CD14-positive monocyte (primary cell): Measurements from ENCODE around the gene BFSP1. TPM values are rescaled to one million over a fixed set of nuclear protein-coding genes. Genes with fewer than 3 reads are reported as not detected.

Experiments
- DNase-seq, 3 donors: peaks; one replicate each; pipeline ENCODE4 v3.0.0-alpha.2; 2011 to 2022
- H2AFZ ChIP-seq: 2 replicates; pipeline ENCODE4 v1.6.0; 2012; ENCODE audit warnings: mild to moderate bottlenecking, low read depth, low read length, inconsistent platforms; ENCODE audit not compliant: insufficient read depth, poor library complexity, severe bottlenecking
- H3K27ac ChIP-seq, 2 donors: 1 replicate in 1 of 2; 2 replicates in 1 of 2; pipeline ENCODE4 v1.5.1; 2012 to 2013; ENCODE audit warnings: low read length in 2 of 2, control low read depth in 1 of 2, inconsistent platforms in 1 of 2, low read depth in 1 of 2, mild to moderate bottlenecking in 1 of 2
- H3K27me3 ChIP-seq, 2 donors: one replicate each; pipeline versions ENCODE4 v1.6.0 to v1.6.1; 2011 to 2013; ENCODE audit warnings: low read length in 2 of 2; ENCODE audit not compliant: control insufficient read depth in 2 of 2, insufficient read depth in 2 of 2
- H3K36me3 ChIP-seq, 2 donors: replicated peaks in 1 of 2; 1 replicate in 1 of 2; 2 replicates in 1 of 2; pipeline versions ENCODE4 v1.5.1 to v1.6.1; 2012 to 2013; ENCODE audit warnings: low read length in 2 of 2, control low read depth in 1 of 2, inconsistent platforms in 1 of 2, mild to moderate bottlenecking in 1 of 2; ENCODE audit not compliant: insufficient read depth in 2 of 2, control insufficient read depth in 1 of 2
- H3K4me1 ChIP-seq, 2 donors: 1 replicate in 1 of 2; 2 replicates in 1 of 2; pipeline versions ENCODE4 v1.5.1 to v1.6.1; 2012 to 2013; ENCODE audit warnings: low read length in 2 of 2, control low read depth in 1 of 2, inconsistent platforms in 1 of 2, mild to moderate bottlenecking in 1 of 2, moderate library complexity in 1 of 2; ENCODE audit not compliant: insufficient read depth in 2 of 2, control insufficient read depth in 1 of 2
- H3K4me2 ChIP-seq: replicated peaks from 2 replicates; pipeline ENCODE3; 2012; ENCODE audit warnings: low read length, moderate library complexity, mild to moderate bottlenecking; ENCODE audit not compliant: poor library complexity, severe bottlenecking; ENCODE audit errors: extremely low read depth
- H3K4me3 ChIP-seq, 3 experiments: fragments of 200-600 bp in 1 of 3; sonication (generic) in 1 of 3; replicated peaks in 1 of 3; 1 replicate in 2 of 3; 2 replicates in 1 of 3; pipeline ENCODE4 v1.5.1; 2011 to 2013; ENCODE audit warnings: low read length in 3 of 3, mild to moderate bottlenecking in 3 of 3, control low read depth in 2 of 3, low read depth in 2 of 3, inconsistent platforms in 1 of 3, moderate library complexity in 1 of 3
- H3K79me2 ChIP-seq: 2 replicates; pipeline ENCODE4 v1.6.0; 2012; ENCODE audit warnings: mild to moderate bottlenecking, control low read depth, inconsistent platforms, low read length, moderate library complexity; ENCODE audit not compliant: insufficient read depth
- H3K9ac ChIP-seq: 2 replicates; pipeline ENCODE4 v1.6.0; 2017; ENCODE audit warnings: low read length, mild to moderate bottlenecking; ENCODE audit not compliant: insufficient read depth, poor library complexity, severe bottlenecking
- H3K9me3 ChIP-seq, 2 donors: replicated peaks in 1 of 2; 1 replicate in 1 of 2; 2 replicates in 1 of 2; pipeline versions ENCODE4 v1.5.1 to v1.6.1; 2012 to 2013; ENCODE audit warnings: low read length in 2 of 2, control low read depth in 1 of 2; ENCODE audit not compliant: control insufficient read depth in 1 of 2, insufficient read depth in 1 of 2
- H4K20me1 ChIP-seq: 2 replicates; pipeline ENCODE4 v1.6.0; 2012; ENCODE audit warnings: mild to moderate bottlenecking, low read length, control low read depth, moderate library complexity; ENCODE audit not compliant: insufficient read depth
- H3K27ac Mint-ChIP-seq, 7 donors: one replicate each; pipeline ENCODE4 v1.8.0; 2020; ENCODE audit warnings: mild to moderate bottlenecking in 7 of 7, mixed read lengths in 7 of 7, moderate library complexity in 6 of 7, inconsistent platforms in 2 of 7
- H3K27me3 Mint-ChIP-seq, 3 donors: one replicate each; pipeline ENCODE4 v1.8.0; 2021 to 2022; ENCODE audit warnings: low read depth in 3 of 3, mild to moderate bottlenecking in 3 of 3, mixed read lengths in 3 of 3, moderate library complexity in 3 of 3, inconsistent platforms in 1 of 3
- H3K36me3 Mint-ChIP-seq, 2 donors: one replicate each; pipeline ENCODE4 v1.8.0; 2020; ENCODE audit warnings: mixed read lengths in 2 of 2, inconsistent platforms in 1 of 2, mild to moderate bottlenecking in 1 of 2
- H3K4me1 Mint-ChIP-seq: one replicate; pipeline ENCODE4 v1.8.0; 2020; ENCODE audit warnings: mild to moderate bottlenecking, mixed read lengths
- H3K4me3 Mint-ChIP-seq, 2 donors: one replicate each; pipeline ENCODE4 v1.8.0; 2020; ENCODE audit warnings: mild to moderate bottlenecking in 2 of 2, mixed read lengths in 2 of 2, moderate library complexity in 1 of 2
- H3K9me3 Mint-ChIP-seq, 7 donors: one replicate each; pipeline ENCODE4 v1.8.0; 2020 to 2022; ENCODE audit warnings: mixed read lengths in 7 of 7, mild to moderate bottlenecking in 6 of 7, moderate library complexity in 6 of 7, inconsistent platforms in 2 of 7
- CTCF ChIP-seq: fragments of 200-600 bp; IDR thresholded peaks from one replicate; pipeline ENCODE4 v1.8.0; 2022; ENCODE audit warnings: antibody characterized with exemption, mild to moderate bottlenecking
- WGBS: methylation state at CpG from one replicate; pipeline ENCODE4 v1.1.5; 2013; ENCODE audit warnings: missing lambda C conversion rate; ENCODE audit not compliant: insufficient coverage; 5-methylcytosine and 5-hydroxymethylcytosine counted together
- intact Hi-C, 2 donors: fragments of 100-400 bp; cut with micrococcal nuclease; formaldehyde crosslinking; loops; one replicate each; pipeline versions ENCODE4 v1.15.0 to v1.15.1; 2023
- polyA plus RNA-seq, 3 donors: library from polyadenylated mRNA; depleted of rRNA in 1 of 3; unstranded in 2 of 3; stranded (reverse) in 1 of 3; fragments of 300-500 nt in 2 of 3; fragments of >200 nt in 1 of 3; fragmentation: Illumina TruSeq in 2 of 3; gene quantifications; 1 replicate in 2 of 3; 2 replicates in 1 of 3; pipeline ENCODE4 v1.2.3, GENCODE V29; 2012 to 2021

BFSP1 gene
- polyA plus RNA-seq, 3 donors: not detected

- Histone ChIP-seq H3K4me3 (no peak overlapping the region), H4K20me1 (no peaks in the 10 kb centered on the region), H3K9ac (no peak overlapping the region), H3K9me3 (no peaks in the 10 kb centered on the region), H3K79me2 (no peaks in the 10 kb centered on the region), H2AFZ (no peak overlapping the region), H3K36me3 (no peaks in the 10 kb centered on the region), H3K4me2 (no peak overlapping the region), H3K27ac (no peak overlapping the region), H3K27me3 (no peaks in the 10 kb centered on the region), H3K4me1 (no peaks in the 10 kb centered on the region)
- H3K4me3 Mint-ChIP-seq: no peak overlapping the region
- peaks cover 2 to 10% (median 3%) of the 10 kb centered on the region in 3 donors for H3K27me3 Mint-ChIP-seq
- peaks cover 0 to 8% (median 4%) of the 10 kb centered on the region in 7 donors for H3K9me3 Mint-ChIP-seq
- TF ChIP-seq CTCF: no peak
- no peak for DNase-seq
- WGBS: no CpG with 5 or more reads among the region's 7 CpGs
- H3K36me3 Mint-ChIP-seq: no peaks in the 10 kb centered on the region
- H3K4me1 Mint-ChIP-seq: no peaks in the 10 kb centered on the region
- intact Hi-C loops: no loop called here
- no peak overlapping the region for H3K27ac Mint-ChIP-seq
Measured at GRCh38 chr20:17469246-17470030, 61.7 kb downstream of the BFSP1 start.

DNA sequence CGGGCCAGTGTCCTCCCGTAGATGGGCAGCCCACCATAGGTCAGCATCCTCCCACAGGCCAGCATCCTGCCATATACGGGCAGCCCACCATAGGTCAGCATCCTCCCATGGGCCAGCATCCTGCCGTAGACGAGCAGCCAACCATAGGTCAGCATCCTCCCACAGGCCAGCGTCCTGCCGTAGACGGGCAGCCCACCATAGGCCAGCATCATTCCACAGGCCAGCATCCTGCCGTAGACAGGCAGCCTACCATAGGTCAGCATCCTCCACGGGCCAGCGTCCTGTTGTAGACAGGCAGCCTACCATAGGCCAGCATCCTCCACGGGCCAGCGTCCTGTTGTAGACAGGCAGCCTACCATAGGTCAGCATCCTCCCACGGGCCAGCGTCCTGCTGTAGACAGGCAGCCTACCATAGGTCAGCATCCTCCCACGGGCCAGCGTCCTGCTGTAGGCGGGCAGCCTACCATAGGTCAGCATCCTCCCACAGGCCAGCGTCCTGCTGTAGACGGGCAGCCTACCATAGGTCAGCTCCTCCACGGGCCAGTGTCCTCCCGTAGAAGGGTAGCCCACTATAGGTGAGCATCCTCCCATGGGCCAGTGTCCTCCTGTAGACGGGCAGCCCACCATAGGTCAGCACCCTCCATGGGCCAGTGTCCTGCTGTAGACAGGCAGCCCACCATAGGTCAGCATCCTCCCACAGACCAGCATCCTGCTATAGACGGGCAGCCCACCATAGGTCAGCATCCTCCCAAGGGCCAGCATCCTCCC lies 62.9 kb downstream of the BFSP1 start:
- Histone ChIP-seq H3K36me3 (no peaks in the 10 kb centered on the region), H3K4me2 (no peak overlapping the region), H3K4me3 (no peak overlapping the region), H3K79me2 (no peaks in the 10 kb centered on the region), H4K20me1 (no peaks in the 10 kb centered on the region), H3K4me1 (no peaks in the 10 kb centered on the region), H3K9me3 (no peaks in the 10 kb centered on the region), H3K9ac (no peak overlapping the region), H2AFZ (no peak overlapping the region), H3K27me3 (no peaks in the 10 kb centered on the region), H3K27ac (no peak overlapping the region)
- H3K4me3 Mint-ChIP-seq: no peak overlapping the region
- H3K27ac Mint-ChIP-seq: no peak overlapping the region
- TF ChIP-seq CTCF: no peak
- WGBS: 92% methylated on average over 17 of the region's 24 CpGs
- peaks cover 1 to 9% (median 5%) of the 10 kb centered on the region in 3 donors for H3K27me3 Mint-ChIP-seq
- H3K9me3 Mint-ChIP-seq: peaks cover 0 to 6% (median 4%) of the 10 kb centered on the region in 7 donors
- no peaks in the 10 kb centered on the region for H3K36me3 Mint-ChIP-seq
- no peak for DNase-seq
- no peaks in the 10 kb centered on the region for H3K4me1 Mint-ChIP-seq
- intact Hi-C loops: no loop called here
